Endothelial cell of umbilical vein (primary cell): ENCODE data around the gene LRP2BP. TPM values are rescaled to one million over a fixed set of nuclear protein-coding genes. Genes with fewer than 3 reads are reported as not detected.

ENCODE experiments used
- BruUV-seq: library from RNA; stranded (reverse); fragments of 400-500 nt; replicated peaks from 2 replicates; lab custom pipeline; 2021; lab: Mats Ljungman, UMichigan
- CTCF ChIA-PET: fragments of 300-600, 350-600 bp; sonication (Branson Sonifier 250); formaldehyde crosslinking; loops from one replicate; lab custom pipeline; 2021; ENCODE audit warnings: antibody characterized with exemption, inconsistent platforms; lab: Charles Lee
- POLR2A ChIA-PET: fragments of 300-600, 350-600 bp; sonication (Branson Sonifier 250); formaldehyde crosslinking; loops from one replicate; lab custom pipeline; 2021; ENCODE audit warnings: antibody characterized with exemption, inconsistent platforms; lab: Charles Lee
- DNase-seq: peaks from one replicate; pipeline ENCODE4 v3.0.0-alpha.2; 2011; ENCODE audit warnings: low read depth, low spot score
- FAIRE-seq: peaks from 2 replicates; lab custom pipeline; 2011; peaks lifted over from hg19 to GRCh38; lab: Jason Lieb, UNC
- H2AFZ ChIP-seq: 2 replicates; pipeline ENCODE4 v1.6.0; 2012; ENCODE audit warnings: low read depth, low read length, control low read depth, inconsistent platforms
- H3K27ac ChIP-seq: 2 replicates; pipeline ENCODE4 v1.5.1; 2011; ENCODE audit warnings: low read depth, mild to moderate bottlenecking, control low read depth, low read length, moderate library complexity; ENCODE audit not compliant: insufficient read depth
- H3K27me3 ChIP-seq, 2 experiments: 2 replicates each; pipeline versions ENCODE4 v1.6.0 to v1.6.1; 2011; ENCODE audit warnings: low read length in 2 of 2, mixed read lengths in 1 of 2; ENCODE audit not compliant: control insufficient read depth in 2 of 2, insufficient read depth in 2 of 2
- H3K36me3 ChIP-seq, 2 experiments: 2 replicates in 1 of 2; 3 replicates in 1 of 2; pipeline ENCODE4 v1.5.1; 2011; ENCODE audit warnings: low read length in 2 of 2, mild to moderate bottlenecking in 1 of 2, moderate library complexity in 1 of 2; ENCODE audit not compliant: control insufficient read depth in 2 of 2, insufficient read depth in 2 of 2; ENCODE audit errors: extremely low read depth in 1 of 2
- H3K4me1 ChIP-seq: 3 replicates; pipeline ENCODE4 v1.5.1; 2011; ENCODE audit warnings: mild to moderate bottlenecking, low read length; ENCODE audit not compliant: control insufficient read depth, insufficient read depth; ENCODE audit errors: extremely low read depth
- H3K4me2 ChIP-seq: 2 replicates; pipeline ENCODE4 v1.6.1; 2011; ENCODE audit warnings: low read length, control low read depth, mixed read lengths; ENCODE audit not compliant: insufficient read depth
- H3K4me3 ChIP-seq, 3 experiments: fragments of 200-600 bp in 1 of 3; sonication (generic), shearing (Covaris generic) in 1 of 3; replicated peaks in 1 of 3; 2 replicates each; pipeline ENCODE4 v1.5.1; 2011 to 2016; ENCODE audit warnings: control low read depth in 3 of 3, low read length in 3 of 3, mild to moderate bottlenecking in 2 of 3, inconsistent platforms in 1 of 3, low read depth in 1 of 3, moderate library complexity in 1 of 3; ENCODE audit not compliant: insufficient read depth in 1 of 3
- H3K79me2 ChIP-seq: 2 replicates; pipeline ENCODE4 v1.6.0; 2012; ENCODE audit warnings: low read length, inconsistent platforms; ENCODE audit not compliant: control insufficient read depth, insufficient read depth
- H3K9ac ChIP-seq: replicated peaks from 2 replicates; pipeline ENCODE3; 2011; ENCODE audit warnings: low read length, control low read depth; ENCODE audit not compliant: insufficient read depth; ENCODE audit errors: extremely low read depth
- H3K9me1 ChIP-seq: replicated peaks from 3 replicates; pipeline ENCODE4 v1.6.0; 2011; ENCODE audit warnings: mild to moderate bottlenecking, low read length; ENCODE audit not compliant: control insufficient read depth, insufficient read depth; ENCODE audit errors: extremely low read depth
- H3K9me3 ChIP-seq: replicated peaks from 2 replicates; pipeline ENCODE4 v1.5.1; 2012; ENCODE audit warnings: low read length, inconsistent platforms; ENCODE audit not compliant: control insufficient read depth, insufficient read depth
- H4K20me1 ChIP-seq: replicated peaks from 2 replicates; pipeline ENCODE3; 2011; ENCODE audit warnings: mild to moderate bottlenecking, low read length; ENCODE audit not compliant: control insufficient read depth, insufficient read depth; ENCODE audit errors: extremely low read depth
- CTCF ChIP-seq, 2 donors: IDR thresholded peaks; 1 replicate in 1 of 2; 2 replicates in 1 of 2; pipeline ENCODE4 v1.5.1; 2011; ENCODE audit warnings: low read length in 2 of 2, mild to moderate bottlenecking in 2 of 2, moderate library complexity in 2 of 2, control low read depth in 1 of 2, inconsistent platforms in 1 of 2, low read depth in 1 of 2; ENCODE audit not compliant: insufficient read depth in 1 of 2; ENCODE audit errors: extremely low read depth in 1 of 2
- EZH2 ChIP-seq: IDR thresholded peaks from 2 replicates; pipeline ENCODE4 v1.6.1; 2012; ENCODE audit warnings: borderline replicate concordance, low read depth, mild to moderate bottlenecking, moderate library complexity, low read length, inconsistent platforms; ENCODE audit not compliant: severe bottlenecking
- FOS ChIP-seq: IDR thresholded peaks from 2 replicates; pipeline ENCODE4 v1.6.1; 2011; ENCODE audit warnings: mild to moderate bottlenecking, low read length, moderate library complexity, borderline replicate concordance; ENCODE audit not compliant: insufficient read depth
- GATA2 ChIP-seq: IDR thresholded peaks from 2 replicates; pipeline ENCODE4 v1.7.0; 2011; ENCODE audit warnings: low read depth, mild to moderate bottlenecking, moderate library complexity, mixed read lengths, low read length; ENCODE audit not compliant: insufficient read length, insufficient read depth
- JUN ChIP-seq: IDR thresholded peaks from 2 replicates; pipeline ENCODE4 v1.6.1; 2011; ENCODE audit warnings: borderline replicate concordance, low read depth; ENCODE audit not compliant: insufficient read length, insufficient read depth
- MAX ChIP-seq: IDR thresholded peaks from 2 replicates; pipeline ENCODE4 v1.6.1; 2011; ENCODE audit not compliant: insufficient read depth, insufficient read length
- MYC ChIP-seq: IDR thresholded peaks from one replicate; pipeline ENCODE4 v1.6.1; 2011; ENCODE audit warnings: mild to moderate bottlenecking, low read depth, low read length
- POLR2A ChIP-seq: IDR thresholded peaks from 2 replicates; pipeline ENCODE4 v1.6.1; 2012; ENCODE audit warnings: low read depth, mild to moderate bottlenecking, control low read depth, low read length
- POLR2AphosphoS5 ChIP-seq: IDR thresholded peaks from 2 replicates; pipeline ENCODE4 v1.6.1; 2012; ENCODE audit warnings: low read depth, mild to moderate bottlenecking, control low read depth, low read length, moderate library complexity; ENCODE audit not compliant: insufficient read depth
- dilution Hi-C: fragments of 300-500 bp; cut with MboI; formaldehyde crosslinking; loops from one replicate; pipeline ENCODE4 v1.15.0; 2019; ENCODE audit warnings: low sequenced_read_pairs; ENCODE audit not compliant: extremely low pct_ligation_motif_present
- intact Hi-C: fragments of 100-400 bp; cut with micrococcal nuclease; formaldehyde crosslinking; loops from one replicate; pipeline ENCODE4 v1.10.0; 2022
- polyA plus RNA-seq, 4 experiments: library from polyadenylated mRNA; depleted of rRNA in 3 of 4; stranded (reverse) in 3 of 4; unstranded in 1 of 4; fragments of >200 nt; gene quantifications; 2 replicates each; pipeline versions ENCODE4 v1.2.1 to v1.2.3, GENCODE V29; 2011 to 2012; ENCODE audit warnings: missing spikeins in 1 of 4
- total RNA-seq: library from RNA; stranded (reverse); gene quantifications from 2 replicates; pipeline ENCODE4 v1.2.3, GENCODE V29; 2021

LRP2BP gene
- total and polyA plus RNA-seq, 2 donors (not counting 3 experiments of a cell fraction or from before 2014, with no cell fraction given): 0.18 to 0.53 TPM

GRCh38 chr4:185426960-185427688 lies 31.4 kb upstream of the LRP2BP start:
- H3K36me3 ChIP-seq: no peaks in the 10 kb centered on the region
- TF ChIP-seq EZH2 (no peak), MYC (no peak), JUN (no peak), GATA2 (no peak), FOS (no peak), POLR2AphosphoS5 (no peak), MAX (no peak), POLR2A (no peak), CTCF (IDR thresholded peaks at IDR 0.05; ENCODE audit: extremely low read depth in 1 of 2, insufficient read depth in 1 of 2, low read depth in 1 of 2, low read length in 2 of 2) (no peak)
- no peak overlapping the region for H3K9ac ChIP-seq
- no peak overlapping the region for H3K4me2 ChIP-seq
- no peaks in the 10 kb centered on the region for H3K9me3 ChIP-seq
- no peaks in the 10 kb centered on the region for H4K20me1 ChIP-seq
- H3K9me1 ChIP-seq: no peaks in the 10 kb centered on the region
- dilution Hi-C loops: no loop called here
- H3K27ac ChIP-seq: no peak overlapping the region
- BruUV-seq: no TSS peak
- H3K4me1 ChIP-seq: peaks cover 8% of the 10 kb centered on the region
- intact Hi-C loops: loop anchor here (1.0 kb wide), 2 partner anchors 170 to 611 kb away; no protein-coding TSS in a partner anchor
- CTCF ChIA-PET: interaction anchor here (1.0 to 3.2 kb wide), 5 partner anchors 9 to 171 kb away, joined by 3 to 22 read pairs (median 4); no protein-coding TSS in a partner anchor
- POLR2A ChIA-PET: interaction anchor here (0.7 kb wide), 1 partner anchor 139 kb away, joined by 3 read pairs; no protein-coding TSS in a partner anchor
- DNase-seq (no peak), FAIRE-seq (no peak)
- no peak overlapping the region for H3K4me3 ChIP-seq
- no peaks in the 10 kb centered on the region for H3K27me3 ChIP-seq
- H2AFZ ChIP-seq: no peak overlapping the region
- H3K79me2 ChIP-seq: peaks cover 14% of the 10 kb centered on the region
